ENCODE measurements around the gene KCNJ3. TPM values are rescaled to one million over a fixed set of nuclear protein-coding genes. Genes with fewer than 3 reads are reported as not detected.

KCNJ3 gene
- total RNA-seq: 0.07 TPM in 1 of 2 replicates, not detected in the other

DNA sequence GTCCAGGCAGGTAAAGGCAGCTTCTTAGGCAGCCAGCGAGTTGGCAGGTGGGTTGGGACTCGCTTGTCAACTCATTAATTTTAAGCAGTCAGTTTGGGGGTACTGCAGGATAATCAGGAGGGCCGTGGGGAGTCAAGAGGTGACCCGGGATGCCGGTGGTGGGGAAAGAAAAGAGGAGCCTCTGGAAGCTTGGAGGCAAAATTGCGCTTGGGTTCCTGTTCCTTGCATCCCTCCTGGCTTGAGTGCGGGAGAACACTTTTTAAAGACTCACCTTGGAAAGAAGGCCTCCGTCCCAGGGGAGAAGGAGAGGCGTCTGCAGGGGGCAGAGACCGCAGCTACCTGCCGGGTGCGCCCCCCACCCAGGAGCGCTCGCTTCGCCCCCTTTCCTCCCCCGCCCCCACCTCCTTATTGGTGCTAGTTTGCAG, at the start of gene KCNJ3:
Gene KCNJ3, plus strand, starts transcription at position 400 of the 425 bp plus-strand sequence. CDS start 81 bp downstream, outside the sequence.

